Embryonic facial prominence (tissue), 1 donor: ENCODE data around the gene SERPINF2.
"Not testable (repeated sequence)": the region's sequence is repeated elsewhere in the genome, so short reads cannot be mapped to it uniquely, and the experiment has no call there.

ENCODE experiments used
- DNase-seq: peaks from one replicate; pipeline ENCODE4 v3.0.0-alpha.2; 2016; ENCODE audit errors: extremely low spot score

The SERPINF2 gene

DNA sequence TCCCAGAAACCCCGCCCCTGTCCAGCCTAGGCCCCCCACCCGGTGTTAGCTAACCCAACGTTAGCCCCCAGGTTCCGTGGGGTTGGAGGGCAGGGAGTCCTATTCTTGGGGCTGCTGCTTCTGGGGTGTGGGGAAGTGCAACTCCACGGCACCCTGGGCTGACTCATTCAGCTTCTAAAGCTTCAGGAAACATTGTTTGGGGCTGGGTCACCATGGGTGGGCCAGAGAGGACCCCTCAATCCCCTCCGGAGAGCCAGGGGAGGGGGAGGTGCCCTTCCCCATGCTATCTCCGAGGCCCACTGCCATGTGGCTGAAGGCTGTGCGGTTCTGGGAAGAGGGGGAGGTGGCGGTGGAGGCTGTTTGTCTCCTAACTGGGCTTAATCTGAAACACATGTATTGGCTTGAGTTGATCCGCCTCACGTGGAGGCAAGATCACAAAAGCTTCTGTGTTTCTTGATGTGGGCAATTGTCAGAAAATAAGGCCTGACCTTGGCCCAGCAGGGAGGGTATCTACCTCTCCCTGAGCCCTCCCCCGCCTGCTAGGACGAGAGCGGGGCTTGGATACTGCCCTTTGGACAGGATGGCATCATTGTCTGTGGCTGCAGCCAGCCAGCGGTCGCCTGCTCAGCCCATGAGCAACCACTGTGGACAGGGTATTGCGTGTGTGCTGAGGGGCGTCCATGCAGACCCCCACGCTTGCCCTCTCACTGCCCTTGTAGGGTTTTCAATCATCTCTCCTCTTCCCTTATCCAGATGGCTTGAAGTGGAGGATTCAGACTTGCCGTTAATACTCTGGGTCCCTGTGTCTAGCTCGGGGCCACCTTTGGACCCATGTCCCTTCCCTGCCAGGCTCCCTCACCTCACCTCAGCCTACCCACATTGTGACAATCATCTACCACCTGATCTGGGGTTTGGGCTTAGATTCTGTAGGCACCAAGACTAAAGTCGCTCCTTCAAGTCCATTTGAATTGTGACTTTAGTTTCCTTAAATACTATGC, 20.5 kb downstream of the SERPINF2 start:
- DNase-seq, result peak; percentile 73

DNA sequence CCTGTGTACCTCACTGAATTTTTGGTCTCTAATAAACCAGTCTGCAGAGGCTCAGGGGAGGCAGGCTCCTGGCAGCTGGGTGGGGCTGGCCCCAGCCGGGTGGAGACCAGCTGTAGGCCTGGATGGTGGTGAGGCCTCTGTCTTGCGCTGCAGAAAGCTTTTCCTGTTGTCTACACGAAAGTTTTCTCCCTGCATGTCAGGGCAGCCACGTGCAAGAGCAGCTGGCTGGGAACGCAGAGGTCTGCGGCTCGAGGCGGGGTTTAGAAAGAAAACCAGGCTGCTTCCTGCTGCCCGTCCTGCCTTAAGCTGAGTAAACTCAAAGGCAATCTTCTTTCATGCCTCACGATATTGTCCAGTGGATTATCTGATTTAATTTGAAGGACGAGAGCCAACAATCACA, 21.6 kb downstream of the SERPINF2 start:
- DNase-seq, result no peak

DNA sequence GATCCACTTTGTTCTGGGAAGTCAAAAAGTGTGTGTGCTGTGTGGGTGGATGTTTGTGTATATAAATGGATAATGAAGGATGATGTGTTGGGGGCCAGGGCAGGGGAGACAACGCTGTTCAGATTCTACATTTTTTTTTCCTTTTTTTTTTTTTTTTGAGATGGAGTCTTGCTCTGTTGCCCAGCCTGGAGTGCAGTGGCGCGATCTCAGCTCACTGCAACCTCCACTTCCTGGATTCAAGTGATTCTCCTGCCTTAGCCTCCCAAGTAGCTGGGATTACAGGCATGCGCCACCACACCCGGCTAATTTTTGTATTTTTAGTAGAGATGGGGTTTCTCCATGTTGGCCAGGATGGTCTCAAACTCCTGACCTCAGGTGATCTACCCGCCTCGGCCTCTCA, 22.0 kb downstream of the SERPINF2 start:
- not testable (repeated sequence) for DNase-seq

DNA sequence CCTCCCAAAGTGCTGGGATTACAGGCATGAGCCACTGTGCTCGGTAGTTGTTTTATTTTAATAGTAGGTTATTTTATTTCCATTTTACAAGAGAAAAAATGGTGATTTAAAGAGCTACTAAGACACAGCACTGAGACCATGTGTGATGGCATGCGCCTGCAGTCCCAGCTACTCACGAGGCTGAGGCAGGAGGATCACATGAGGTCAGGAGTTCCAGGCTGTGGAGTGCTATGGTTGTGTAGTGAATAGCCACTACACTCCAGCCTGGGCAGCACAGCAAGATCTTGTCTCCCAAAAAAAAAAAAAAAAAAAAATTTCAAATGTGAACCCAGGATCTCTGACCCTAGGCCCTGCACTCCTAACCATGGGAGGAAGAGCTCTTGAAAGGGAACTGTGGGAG, 22.9 kb downstream of the SERPINF2 start:
- no peak for DNase-seq

DNA sequence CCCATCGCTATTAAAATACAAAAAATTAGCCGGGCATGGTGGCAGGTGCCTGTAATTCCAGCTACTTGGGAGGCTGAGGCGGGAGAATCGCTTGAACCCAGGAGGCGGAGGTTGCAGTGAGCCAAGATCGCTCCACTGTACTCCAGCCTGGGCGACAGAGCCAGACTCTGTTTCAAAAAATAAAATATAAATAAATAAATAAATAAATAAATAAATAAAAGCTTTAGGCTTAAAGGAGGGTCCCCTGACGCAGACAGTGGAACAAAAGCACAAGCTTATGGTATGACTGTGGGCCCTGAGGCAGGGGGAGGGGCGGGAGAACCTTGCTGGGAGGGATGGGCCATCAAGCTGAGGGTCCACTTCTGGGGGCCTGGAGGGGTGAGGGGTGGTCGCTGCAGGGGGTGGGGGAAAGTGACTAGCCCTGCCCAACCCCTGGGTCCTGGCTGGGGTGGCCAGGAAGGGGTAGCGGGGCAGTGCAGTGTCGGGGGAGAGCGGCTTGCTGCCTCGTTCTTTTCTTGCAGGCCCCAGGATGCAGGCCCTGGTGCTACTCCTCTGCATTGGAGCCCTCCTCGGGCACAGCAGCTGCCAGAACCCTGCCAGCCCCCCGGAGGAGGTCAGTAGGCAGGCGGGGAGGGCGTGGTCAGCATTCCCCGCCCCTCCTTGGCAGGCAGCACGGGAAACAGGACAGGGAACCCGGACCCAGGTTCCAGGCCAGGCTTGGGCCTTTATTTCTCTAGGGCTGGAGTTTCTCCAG, 23.9 kb downstream of the SERPINF2 start:
- DNase-seq, result no peak

DNA sequence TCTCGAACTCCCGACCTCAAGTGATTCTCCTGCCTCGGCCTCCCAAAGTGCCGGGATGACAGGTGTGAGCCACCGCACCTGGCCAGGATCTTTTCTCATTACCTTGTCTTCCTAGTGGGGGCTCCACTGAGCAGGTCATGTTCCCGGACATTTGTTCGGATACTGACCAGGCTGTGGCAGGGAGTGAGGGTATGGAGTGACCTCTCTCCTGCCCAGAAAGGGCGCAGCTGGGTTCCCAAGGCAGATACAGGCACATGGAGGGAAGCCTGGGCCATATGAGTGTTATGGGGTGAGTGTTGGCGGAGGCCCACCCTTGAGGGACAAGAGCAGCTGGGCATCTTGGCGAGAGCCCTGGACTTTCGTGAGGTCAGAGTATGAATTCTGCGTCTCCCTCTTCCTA, 24.7 kb downstream of the SERPINF2 start:
- DNase-seq, result no peak

DNA sequence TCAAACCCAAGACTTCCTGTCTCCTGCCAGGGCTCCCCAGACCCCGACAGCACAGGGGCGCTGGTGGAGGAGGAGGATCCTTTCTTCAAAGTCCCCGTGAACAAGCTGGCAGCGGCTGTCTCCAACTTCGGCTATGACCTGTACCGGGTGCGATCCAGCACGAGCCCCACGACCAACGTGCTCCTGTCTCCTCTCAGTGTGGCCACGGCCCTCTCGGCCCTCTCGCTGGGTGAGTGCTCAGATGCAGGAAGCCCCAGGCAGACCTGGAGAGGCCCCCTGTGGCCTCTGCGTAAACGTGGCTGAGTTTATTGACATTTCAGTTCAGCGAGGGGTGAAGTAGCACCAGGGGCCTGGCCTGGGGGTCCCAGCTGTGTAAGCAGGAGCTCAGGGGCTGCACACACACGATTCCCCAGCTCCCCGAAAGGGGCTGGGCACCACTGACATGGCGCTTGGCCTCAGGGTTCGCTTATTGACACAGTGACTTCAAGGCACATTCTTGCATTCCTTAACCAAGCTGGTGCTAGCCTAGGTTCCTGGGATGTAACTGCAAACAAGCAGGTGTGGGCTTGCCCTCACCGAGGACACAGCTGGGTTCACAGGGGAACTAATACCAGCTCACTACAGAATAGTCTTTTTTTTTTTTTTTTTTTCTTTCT, 27.3 kb downstream of the SERPINF2 start:
- DNase-seq, result no peak

DNA sequence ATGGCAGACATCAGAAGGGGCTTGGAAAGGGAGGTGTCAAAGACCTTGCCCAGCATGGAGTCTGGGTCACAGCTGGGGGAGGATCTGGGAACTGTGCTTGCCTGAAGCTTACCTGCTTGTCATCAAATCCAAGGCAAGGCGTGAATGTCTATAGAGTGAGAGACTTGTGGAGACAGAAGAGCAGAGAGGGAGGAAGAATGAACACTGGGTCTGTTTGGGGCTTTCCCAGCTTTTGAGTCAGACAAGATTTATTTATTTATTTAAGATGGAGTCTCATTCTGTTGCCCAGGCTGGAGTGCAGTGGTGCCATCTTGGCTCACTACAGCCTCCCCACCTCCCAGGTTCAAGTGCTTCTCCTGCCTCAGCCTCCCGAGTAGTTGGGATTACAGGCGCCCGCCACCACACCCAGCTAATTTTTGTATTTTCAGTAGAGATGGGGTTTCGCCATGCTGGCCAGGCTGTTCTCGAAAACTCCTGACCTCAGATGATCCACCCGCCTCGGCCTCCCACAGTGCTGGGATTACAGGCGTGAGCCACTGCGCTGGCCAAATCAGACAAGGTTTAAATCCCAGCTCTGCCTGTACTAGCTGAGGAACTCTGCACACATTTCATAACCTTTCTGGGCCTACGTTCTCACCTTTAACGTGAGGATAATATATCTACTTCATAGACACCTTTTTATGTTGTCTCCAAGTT, 30.5 kb downstream of the SERPINF2 start:
- not testable (repeated sequence) for DNase-seq

DNA sequence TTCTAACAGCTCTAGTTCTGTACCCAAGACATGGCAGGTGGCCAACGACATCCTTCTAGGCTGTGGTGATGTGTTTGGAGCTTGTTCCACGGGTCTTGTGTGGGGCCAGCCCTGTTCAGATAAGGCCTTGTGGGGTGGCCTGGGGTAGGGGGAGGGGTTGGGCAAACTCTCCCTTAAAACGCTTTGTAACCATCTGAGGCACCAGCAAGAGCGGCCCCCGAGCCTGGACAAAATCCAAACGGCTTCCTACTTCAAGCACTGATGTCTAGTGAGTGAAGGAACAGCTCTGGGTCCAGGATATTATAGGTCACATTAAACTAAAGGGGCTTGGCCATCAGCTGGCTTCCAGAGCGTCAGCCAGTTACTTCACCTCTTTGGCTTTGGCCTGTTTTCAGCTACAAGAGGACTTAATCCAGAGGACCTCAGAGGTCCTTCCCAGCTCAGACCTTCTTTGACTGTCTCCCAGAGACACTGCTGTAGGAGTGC, 31.1 kb downstream of the SERPINF2 start:
- DNase-seq, result no peak

DNA sequence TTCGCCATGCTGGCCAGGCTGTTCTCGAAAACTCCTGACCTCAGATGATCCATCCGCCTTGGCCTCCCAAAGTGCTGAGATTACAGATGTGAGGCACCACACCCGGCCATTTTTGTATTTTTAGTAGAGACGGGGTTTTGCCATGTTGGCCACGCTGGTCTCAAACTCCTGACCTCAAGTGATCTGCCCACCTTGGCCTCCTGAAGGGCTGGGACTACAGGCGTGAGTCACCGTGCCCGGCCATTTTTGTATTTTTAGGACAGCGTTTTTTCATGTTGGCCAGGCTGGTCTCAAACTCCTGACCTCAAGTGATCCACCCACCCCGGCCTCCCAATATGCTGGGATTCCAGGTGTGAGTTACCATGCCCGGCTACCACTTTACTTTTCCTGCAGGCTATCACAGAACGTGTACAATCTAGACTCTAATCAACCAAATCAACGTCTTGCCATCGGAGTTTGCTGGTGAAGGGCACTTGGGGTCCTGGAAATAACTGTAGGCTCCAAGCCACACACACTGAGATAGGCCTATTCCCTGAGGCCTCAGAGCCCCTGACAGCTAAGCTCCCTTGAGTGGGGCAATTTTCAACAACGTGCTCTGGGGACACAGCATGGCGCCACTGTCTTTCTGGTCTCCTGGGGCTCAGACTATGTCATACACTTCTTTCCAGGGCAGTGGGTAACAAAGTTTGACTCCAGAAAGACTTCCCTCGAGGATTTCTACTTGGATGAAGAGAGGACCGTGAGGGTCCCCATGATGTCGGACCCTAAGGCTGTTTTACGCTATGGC, 31.9 kb downstream of the SERPINF2 start:
- DNase-seq, result no peak

DNA sequence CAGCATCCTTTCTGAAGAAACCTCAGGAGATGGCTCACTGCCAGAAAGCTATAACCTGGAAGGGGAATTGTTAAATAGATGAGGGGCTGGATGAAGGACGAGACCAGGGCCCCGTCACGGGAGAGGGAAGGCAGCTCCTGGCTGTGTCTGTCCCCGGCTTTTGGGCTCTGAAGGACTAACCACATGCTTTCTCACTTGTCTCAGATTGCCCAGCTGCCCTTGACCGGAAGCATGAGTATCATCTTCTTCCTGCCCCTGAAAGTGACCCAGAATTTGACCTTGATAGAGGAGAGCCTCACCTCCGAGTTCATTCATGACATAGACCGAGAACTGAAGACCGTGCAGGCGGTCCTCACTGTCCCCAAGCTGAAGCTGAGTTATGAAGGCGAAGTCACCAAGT, 33.7 kb downstream of the SERPINF2 start:
- no peak for DNase-seq

DNA sequence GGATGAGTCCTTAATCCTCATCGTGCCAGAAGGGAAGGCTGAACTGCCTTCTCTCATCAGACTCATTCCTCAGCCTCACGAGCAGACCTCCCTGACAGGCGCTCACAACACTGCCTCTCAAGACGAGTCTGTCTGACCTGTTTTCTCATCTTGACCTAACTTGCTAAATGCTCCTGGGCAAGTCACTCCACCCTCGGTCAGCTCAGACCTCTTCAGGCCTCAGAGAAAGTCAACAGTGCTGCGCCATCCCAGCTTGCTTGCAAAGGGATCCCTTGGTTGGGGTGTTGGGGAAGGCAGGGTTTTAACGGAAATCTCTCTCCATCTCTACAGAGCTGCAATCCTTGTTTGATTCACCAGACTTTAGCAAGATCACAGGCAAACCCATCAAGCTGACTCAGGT, 34.2 kb downstream of the SERPINF2 start:
- DNase-seq, result no peak

DNA sequence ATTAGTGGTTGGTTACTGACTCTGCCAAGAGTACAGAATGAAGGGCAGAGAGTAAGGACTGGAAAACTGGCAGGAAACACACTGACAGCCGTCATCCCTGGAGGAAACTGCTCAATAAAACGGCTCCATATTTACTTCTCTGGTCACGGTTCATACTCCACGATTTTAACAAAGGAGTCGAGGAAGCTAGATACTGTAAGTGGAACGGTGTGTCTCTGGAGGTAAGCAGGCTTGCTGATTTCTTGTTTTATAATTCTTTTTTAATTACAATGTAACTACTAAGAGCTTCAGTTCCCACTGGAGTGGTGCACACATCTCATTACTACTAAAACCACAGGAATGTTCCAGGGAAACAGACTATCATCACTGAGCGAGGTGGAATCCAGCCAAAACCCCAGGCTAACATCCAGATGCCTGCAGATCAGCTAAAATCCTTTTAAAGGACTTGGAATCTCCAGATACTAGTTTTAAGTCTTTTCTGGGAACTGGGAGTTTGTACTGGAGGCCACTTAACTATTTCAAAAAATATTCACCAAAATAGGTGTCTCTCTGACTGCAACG, 37.0 kb downstream of the SERPINF2 start:
- DNase-seq, result peak; percentile 82

DNA sequence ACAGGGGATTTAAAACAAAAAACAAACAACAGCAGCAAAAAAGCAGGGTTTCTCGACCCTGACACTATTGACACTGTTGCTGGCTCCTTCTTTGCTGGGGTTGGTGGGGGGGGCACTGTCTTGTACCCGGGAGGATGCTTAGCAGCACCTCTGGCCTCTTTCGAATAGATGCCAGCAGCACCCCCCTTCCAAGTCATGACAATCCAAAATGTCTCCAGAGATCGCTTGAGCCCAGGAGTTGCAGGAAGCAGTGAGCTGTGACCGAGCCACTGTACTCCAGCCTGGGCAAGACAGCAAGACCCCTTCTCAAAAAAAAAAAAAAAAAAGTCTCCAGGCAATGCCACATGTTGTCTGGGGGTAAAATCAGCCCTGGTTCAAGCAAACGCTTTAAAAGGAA, 39.5 kb downstream of the SERPINF2 start:
- DNase-seq, result no peak

DNA sequence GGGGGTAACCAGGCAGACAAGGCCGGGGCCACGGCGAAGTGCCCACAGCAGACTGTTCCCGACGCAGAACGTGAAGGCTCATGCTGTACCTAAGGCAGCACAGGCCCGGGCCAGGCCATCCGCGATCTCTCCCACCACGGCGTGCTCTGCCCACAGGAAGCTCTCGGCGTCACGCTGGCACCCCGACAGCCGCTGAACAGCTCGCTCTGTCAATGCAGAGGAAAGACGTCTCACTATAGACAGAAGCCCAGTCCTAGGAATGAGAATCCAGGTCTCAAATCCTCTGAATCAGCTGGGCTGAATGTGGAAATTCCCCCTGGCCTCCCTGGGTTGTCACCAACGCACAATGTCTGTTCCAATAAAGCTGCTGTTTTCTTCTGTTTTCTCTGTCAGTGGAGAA, 40.6 kb downstream of the SERPINF2 start:
- DNase-seq, result no peak

DNA sequence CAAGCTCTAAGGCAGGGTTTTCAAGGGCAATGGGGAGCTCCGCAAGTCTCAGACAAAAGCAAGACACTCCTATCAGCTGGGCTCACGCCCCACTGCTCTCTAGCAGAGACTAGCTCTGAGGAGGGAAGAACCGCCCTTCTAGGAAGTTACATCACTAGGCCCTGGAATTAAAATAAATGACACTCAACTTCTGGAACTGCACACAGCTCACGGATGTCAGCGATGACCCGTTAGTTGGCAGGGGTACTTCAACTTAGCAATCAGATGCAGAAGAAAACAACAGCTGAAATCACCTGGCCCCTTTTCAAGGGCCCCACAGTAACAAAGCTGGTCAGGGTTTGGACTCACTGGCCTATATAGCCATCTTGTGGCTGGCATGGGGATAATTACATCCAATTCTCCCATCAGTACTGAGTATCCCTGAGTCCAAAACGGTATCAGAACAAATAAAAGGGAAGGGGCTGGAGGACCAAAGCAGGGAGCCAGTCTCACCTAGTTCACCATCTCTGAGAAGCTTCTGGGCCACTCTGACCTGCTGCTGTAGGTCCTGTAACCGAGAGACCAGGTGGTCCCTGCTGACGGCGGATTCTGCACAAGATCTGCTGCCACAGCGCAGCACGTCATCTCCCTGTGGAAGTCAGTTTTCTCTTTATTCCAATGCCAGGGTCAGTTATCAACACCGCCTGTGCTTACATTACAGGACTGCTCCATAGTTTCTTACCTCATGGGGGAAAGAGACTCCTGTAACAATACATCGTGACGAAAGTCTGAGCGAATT, 41.4 kb downstream of the SERPINF2 start:
- no peak for DNase-seq

DNA sequence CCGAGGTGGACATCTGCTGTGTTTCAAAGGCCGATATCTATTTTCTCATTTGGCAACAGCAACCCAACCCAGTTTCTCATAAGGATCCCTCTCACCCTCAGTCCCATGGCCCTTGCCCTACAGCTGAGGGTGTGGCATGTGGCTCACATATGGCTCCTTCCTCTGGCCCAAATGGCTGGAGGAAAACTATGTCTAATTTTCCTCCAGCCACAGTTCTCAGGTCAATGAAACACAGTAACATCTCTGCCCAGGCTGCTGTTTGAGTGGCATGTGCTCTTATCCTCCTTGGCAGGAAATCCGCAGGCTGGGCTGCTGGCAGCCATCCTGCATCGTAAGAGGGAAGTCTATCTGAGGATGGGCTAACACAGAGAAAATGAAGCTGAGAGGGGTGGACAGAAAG, 43.3 kb downstream of the SERPINF2 start:
- no peak for DNase-seq

DNA sequence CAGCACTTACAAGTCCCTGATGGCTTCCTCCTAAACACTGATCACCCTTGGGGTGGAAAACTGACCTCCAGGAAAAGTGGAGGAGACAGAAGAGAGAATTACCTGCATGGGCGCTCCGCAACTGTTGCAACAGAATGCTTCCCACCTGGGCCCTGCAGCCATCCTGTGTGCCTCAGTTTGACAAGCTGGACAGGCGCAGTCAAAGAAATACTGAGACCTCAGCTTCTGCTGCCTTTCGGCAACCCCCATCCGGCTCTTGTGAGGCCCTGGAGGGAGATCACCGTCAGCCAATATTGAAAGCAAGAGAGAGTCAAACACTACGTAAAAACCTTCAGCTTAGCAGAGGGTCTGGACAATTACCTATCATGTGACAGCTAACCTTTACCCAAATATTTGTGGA, 44.0 kb downstream of the SERPINF2 start:
- no peak for DNase-seq

DNA sequence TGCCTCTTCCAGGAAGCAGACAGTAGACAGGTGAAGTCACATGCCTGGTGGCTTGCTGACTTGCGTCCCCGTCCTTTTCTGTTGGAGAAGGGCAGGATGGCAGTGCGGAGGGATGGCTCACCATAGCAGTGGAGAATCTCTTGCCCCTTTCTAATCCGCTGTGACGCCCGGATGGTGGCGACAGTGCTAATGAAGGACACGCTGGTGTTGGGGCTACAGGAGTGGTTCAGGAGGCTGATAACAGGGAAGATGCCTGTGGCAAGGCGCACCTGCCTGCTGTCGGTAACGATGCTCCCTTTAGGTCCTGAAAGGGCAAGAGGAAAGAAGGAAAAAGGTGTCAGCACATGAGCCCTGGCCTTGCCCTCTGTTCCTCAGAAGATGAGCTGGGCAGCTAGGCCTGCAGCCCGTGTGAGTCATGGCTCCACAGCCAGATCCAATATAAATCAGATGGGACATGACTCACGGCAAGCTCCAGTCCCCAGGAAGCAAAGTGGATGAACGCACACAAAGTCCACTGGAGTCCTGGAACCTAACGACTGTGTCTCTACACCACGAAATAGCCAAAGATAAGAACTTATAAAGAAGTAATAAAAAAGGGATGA, 44.7 kb downstream of the SERPINF2 start:
- DNase-seq, result no peak
